Uterus (tissue), 2 donors: ENCODE data around the gene NPHS2.

ENCODE experiments used
- CTCF ChIP-seq, 4 experiments: fragments of 200-600 bp in 2 of 4; fragments of 450-650 bp in 2 of 4; sonication (generic) in 2 of 4; IDR thresholded peaks; one replicate each; pipeline ENCODE4 v1.5.1; 2016 to 2019; ENCODE audit warnings: antibody characterized with exemption in 4 of 4, mild to moderate bottlenecking in 2 of 4, moderate library complexity in 1 of 4
- POLR2A ChIP-seq, 2 donors: fragments of 450-650 bp; IDR thresholded peaks; one replicate each; pipeline ENCODE4 v1.6.1; 2016; ENCODE audit warnings: antibody characterized with exemption in 2 of 2, mild to moderate bottlenecking in 1 of 2, moderate library complexity in 1 of 2

DNA sequence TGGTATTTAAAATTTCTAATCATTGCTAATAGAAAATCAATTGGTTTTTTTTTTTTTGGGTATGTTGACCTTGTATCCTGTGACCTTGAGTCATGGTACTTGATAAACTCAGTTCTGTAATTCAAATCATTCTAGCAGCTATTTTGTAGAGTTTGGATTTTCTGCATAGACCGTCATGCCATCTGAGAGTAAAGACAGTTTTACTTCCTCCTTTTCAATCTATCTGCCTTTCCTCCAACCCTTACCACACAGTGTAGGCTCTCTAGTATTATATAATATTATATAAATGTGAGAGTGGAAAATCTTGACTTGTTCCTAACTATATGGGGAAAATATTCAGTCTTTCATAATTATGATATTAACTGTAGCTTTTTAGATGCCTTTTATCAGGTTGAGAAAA, 22.9 kb upstream of the NPHS2 start:
- TF ChIP-seq CTCF (IDR thresholded peaks at IDR 0.05) (no peak), POLR2A (IDR thresholded peaks at IDR 0.05) (no peak)
